AG10803 (cell line): Measurements from ENCODE around the gene ZNF845.
"Not testable (repeated sequence)": the region's sequence is repeated elsewhere in the genome, so short reads cannot be mapped to it uniquely, and the experiment has no call there.

Experiments
- DNase-seq: peaks from one replicate; pipeline ENCODE4 v3.0.0; 2010; ENCODE audit warnings: low read depth
- H3K4me3 ChIP-seq: 2 replicates; pipeline ENCODE4 v1.5.1; 2011; ENCODE audit warnings: mild to moderate bottlenecking, low read length, control low read depth
- TF ChIP-seq, protein P1 (sequence below): conservative IDR thresholded peaks from 2 replicates; pipeline ENCODE4 v1.5.1; 2011; ENCODE audit warnings: mild to moderate bottlenecking, low read length, control low read depth, inconsistent platforms

The ZNF845 gene

DNA sequence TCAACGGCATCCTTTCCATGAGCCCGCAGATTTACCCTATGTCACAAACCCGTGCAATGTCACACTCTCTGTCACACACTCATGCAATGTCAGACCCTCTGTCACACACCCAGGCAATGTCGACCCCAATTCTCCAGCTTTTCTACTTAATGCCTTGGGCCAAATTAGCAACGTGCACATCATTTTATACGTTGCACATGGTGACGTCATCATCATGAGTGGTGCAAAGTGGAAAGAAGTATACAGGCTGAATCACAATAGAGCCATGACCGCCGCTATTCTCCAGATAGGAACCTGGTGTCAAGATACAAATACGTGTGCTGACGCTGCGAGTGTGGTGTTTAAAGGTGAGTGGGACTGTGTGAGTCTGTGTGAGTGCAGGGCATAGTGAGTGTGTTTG is 21.7 kb upstream of the ZNF845 start:
- H3K4me3 ChIP-seq, result no peak overlapping the region
- TF ChIP-seq, protein P1, sequence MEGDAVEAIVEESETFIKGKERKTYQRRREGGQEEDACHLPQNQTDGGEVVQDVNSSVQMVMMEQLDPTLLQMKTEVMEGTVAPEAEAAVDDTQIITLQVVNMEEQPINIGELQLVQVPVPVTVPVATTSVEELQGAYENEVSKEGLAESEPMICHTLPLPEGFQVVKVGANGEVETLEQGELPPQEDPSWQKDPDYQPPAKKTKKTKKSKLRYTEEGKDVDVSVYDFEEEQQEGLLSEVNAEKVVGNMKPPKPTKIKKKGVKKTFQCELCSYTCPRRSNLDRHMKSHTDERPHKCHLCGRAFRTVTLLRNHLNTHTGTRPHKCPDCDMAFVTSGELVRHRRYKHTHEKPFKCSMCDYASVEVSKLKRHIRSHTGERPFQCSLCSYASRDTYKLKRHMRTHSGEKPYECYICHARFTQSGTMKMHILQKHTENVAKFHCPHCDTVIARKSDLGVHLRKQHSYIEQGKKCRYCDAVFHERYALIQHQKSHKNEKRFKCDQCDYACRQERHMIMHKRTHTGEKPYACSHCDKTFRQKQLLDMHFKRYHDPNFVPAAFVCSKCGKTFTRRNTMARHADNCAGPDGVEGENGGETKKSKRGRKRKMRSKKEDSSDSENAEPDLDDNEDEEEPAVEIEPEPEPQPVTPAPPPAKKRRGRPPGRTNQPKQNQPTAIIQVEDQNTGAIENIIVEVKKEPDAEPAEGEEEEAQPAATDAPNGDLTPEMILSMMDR, result no peak
- DNase-seq, result no peak

DNA sequence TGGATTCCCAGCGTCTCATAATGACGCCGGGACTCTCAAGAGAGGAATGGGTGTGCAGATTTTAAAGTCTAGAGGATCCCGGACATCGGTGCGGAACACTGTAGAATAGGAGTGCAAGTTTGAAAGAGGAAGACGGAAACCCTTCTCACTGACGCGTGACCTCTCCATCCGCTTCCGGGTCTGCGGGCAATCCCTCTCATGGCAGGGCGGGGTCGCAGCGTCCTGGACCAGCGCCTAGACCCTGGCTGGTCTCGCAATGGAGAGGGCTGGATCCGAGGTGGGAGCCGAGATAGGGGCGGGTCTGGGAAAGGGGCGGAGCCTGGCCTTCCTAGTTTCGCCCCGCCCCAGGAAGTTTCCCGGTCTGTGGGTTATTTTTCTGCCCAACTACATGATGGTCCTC is 4.6 kb upstream of the ZNF845 start:
- H3K4me3 ChIP-seq, result no peak overlapping the region
- TF ChIP-seq, protein P1, result no peak
- peak; percentile 31 for DNase-seq

GRCh38 chr19:53332484-53332883 is 1.1 kb upstream of the ZNF845 start:
- DNase-seq, result no peak
- TF ChIP-seq, protein P1, result no peak
- peak overlapping the region; percentile 67 for H3K4me3 ChIP-seq

DNA sequence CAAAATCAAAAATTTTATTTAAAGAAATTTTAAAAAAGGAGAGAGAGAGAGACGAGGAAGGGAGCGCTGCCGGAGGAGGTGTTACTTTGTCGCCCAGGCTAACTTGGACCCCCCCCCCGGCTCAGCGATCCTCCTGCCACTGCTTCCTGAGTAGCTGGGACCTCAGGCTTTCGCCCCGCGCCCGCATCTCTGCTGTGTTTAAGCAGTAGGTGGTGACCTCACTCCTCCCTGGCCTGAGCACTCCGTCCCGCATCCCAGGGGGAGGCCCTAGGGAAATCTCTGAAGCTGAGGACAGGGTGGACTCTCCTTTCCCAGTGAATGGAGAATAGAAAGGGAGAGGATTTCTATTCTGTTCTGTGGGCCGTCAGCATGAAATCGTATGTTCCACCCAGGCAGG is 485 bp upstream of the ZNF845 start:
- peak overlapping the region; percentile 67 for H3K4me3 ChIP-seq
- peak; percentile 44 for DNase-seq
- TF ChIP-seq, protein P1, result no peak

- not testable (repeated sequence) for DNase-seq
Observed at GRCh38 chr19:53344403-53344802, 10.9 kb downstream of the ZNF845 start.

DNA sequence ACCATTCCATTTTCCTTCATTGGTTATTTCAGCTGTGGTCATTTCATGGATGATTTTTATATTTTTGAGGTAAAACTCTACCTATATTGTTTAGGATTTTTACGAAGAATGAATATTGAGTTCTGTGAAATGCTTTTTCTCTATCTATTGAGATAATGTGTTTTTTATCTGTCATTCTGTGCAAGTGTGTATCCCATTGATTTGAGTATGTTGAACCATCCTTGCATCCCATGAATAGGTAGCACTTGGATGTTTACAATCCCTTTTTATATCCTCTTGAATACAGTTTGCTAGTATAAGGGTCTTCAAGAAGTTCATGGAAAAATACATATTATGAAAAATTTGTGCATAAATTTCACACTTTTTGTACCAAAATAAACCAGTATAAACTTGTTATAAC is 22.2 kb downstream of the ZNF845 start:
- TF ChIP-seq, protein P1, result no peak
- no peak overlapping the region for H3K4me3 ChIP-seq
- no peak for DNase-seq

More at GRCh38 chr19:53344403-53344802, 10.9 kb downstream of the ZNF845 start:
- not testable (repeated sequence) for H3K4me3 ChIP-seq

DNA sequence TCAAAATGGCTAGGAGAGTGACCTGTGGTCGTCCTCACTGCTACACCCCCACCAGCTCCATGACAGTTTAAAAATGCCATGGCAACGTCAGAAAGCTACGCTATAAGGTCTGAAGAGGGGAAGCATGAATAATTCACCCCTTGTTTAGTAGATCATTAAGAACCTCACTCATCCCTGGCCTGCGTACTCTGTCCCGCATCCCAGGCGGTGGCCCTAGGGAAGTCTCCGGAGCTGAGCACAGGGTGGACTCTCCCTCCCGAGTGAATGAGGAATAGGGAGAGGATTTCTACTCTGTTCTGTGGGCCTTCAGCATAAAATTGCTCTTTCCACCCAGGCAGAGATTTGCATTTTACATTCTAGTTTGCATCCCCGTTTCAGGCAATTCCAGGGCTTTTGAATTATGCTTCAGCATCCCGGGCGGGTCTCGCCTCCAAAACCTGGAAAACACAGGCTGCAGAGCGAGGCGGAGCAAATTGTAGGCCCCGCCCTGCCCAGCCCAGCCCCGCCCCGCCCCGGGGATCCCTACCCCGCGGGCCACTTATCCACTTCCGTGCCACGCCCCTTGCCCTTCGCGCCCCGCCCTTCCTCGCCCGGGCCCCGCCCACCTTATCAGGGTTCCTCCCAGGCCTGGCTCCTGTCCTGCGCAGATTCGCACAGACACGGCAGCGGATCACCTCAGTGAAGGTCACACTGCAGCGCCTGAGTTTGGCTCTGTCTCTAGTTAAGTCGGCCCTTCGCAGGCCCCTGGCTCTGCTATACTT is 24.5 kb downstream of the ZNF845 start:
- DNase-seq, result no peak
- TF ChIP-seq, protein P1, result no peak
- H3K4me3 ChIP-seq, result no peak overlapping the region

- not testable (repeated sequence) for H3K4me3 ChIP-seq, DNase-seq
Observed at GRCh38 chr19:53360056-53360455, 26.5 kb downstream of the ZNF845 start.
